Right atrium auricular region (tissue), 2 donors: ENCODE results near the gene TMEM151A. TPM values are rescaled to one million over a fixed set of nuclear protein-coding genes. Genes with fewer than 3 reads are reported as not detected.

Experiments
- DNase-seq: peaks from one replicate; pipeline ENCODE4 v3.0.0-alpha.2; 2019; ENCODE audit warnings: low spot score
- H3K27ac ChIP-seq, 2 donors: fragments of 200-600 bp; sonication (generic); 1 replicate in 1 of 2; 2 replicates in 1 of 2; pipeline ENCODE4 v1.5.1; 2016 to 2019
- H3K27me3 ChIP-seq, 2 donors: fragments of 200-600 bp; sonication (generic); one replicate each; pipeline versions ENCODE4 v1.5.1 to v1.6.0; 2017 to 2019
- H3K36me3 ChIP-seq: fragments of 200-600 bp; sonication (generic); one replicate; pipeline ENCODE4 v1.5.1; 2016
- H3K4me1 ChIP-seq, 2 donors: fragments of 200-600 bp; sonication (generic); one replicate each; pipeline versions ENCODE4 v1.5.1 to v1.6.0; 2017 to 2019
- H3K4me3 ChIP-seq, 2 donors: fragments of 200-600 bp; sonication (generic); 1 replicate in 1 of 2; 2 replicates in 1 of 2; pipeline ENCODE4 v1.5.1; 2017 to 2019; ENCODE audit warnings: mild to moderate bottlenecking in 1 of 2, moderate library complexity in 1 of 2
- H3K9me3 ChIP-seq, 2 donors: fragments of 200-600 bp; sonication (generic); one replicate each; pipeline ENCODE4 v1.5.1; 2019
- total RNA-seq, 2 donors: library from RNA; depleted of rRNA; stranded (reverse); fragments of >200 nt; gene quantifications; one replicate each; pipeline ENCODE4 v1.1.0, GENCODE V29; 2016
- TF ChIP-seq, protein P1 (sequence below), 2 donors: fragments of 200-600 bp; sonication (generic); IDR thresholded peaks; one replicate each; pipeline ENCODE4 v1.5.1; 2019; ENCODE audit warnings: antibody characterized with exemption in 2 of 2

Gene TMEM151A
- total RNA-seq, 2 donors from 2014 or later = 1.4 to 5.5 TPM

DNA sequence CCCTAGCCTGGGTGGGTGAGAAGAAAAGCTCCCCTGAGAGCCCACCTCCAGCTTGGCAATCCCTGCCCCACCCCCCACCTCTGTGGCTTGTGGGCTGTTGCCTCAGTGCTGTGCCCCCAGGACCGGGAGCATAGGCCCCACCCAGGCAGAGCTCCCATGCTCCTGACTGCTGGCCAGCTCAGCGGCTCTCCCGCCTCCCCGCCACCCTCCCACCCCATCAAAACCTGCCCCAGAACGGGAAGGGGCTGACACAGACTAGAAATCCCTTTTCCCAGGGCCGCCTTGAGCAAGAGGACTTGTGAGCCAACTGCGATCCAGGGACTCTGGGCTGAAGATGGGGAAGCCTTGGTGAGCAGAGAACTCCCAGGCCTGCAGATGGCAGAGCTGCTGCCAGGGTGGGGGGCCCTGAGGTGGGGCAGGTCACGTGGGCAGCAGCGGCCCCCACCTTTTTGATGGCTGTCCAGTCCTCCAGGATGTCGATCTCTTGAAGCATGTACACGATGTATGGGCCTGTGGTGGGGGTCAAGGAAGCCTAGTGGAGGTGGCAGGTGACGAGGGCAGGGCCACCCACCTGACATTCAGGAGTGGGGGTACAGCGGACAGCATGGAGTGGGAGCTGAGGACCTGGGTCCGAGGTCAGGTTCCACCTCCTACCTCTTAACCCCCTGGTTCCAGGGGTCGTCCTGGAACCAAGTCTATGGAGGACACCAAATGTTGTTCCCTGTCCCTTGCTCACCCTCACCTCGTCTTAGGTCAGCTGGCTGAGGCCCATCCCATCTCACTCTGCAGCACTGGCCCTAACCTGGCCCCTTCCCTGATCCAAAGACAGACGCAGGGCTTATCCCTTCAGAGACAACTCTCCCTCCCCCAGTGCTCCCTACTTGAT, 46.8 kb downstream of the TMEM151A start:
- no peaks in the 10 kb centered on the region for H3K9me3 ChIP-seq
- TF ChIP-seq, protein P1, sequence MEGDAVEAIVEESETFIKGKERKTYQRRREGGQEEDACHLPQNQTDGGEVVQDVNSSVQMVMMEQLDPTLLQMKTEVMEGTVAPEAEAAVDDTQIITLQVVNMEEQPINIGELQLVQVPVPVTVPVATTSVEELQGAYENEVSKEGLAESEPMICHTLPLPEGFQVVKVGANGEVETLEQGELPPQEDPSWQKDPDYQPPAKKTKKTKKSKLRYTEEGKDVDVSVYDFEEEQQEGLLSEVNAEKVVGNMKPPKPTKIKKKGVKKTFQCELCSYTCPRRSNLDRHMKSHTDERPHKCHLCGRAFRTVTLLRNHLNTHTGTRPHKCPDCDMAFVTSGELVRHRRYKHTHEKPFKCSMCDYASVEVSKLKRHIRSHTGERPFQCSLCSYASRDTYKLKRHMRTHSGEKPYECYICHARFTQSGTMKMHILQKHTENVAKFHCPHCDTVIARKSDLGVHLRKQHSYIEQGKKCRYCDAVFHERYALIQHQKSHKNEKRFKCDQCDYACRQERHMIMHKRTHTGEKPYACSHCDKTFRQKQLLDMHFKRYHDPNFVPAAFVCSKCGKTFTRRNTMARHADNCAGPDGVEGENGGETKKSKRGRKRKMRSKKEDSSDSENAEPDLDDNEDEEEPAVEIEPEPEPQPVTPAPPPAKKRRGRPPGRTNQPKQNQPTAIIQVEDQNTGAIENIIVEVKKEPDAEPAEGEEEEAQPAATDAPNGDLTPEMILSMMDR (IDR thresholded peaks at IDR 0.05) = no peak
- H3K27me3 ChIP-seq = no peaks in the 10 kb centered on the region
- H3K4me1 ChIP-seq = peaks cover 0 to 27% of the 10 kb centered on the region in 2 donors
- H3K27ac ChIP-seq = no peak overlapping the region
- DNase-seq = no peak
- H3K4me3 ChIP-seq = no peak overlapping the region
- peaks cover 35% of the 10 kb centered on the region for H3K36me3 ChIP-seq

DNA sequence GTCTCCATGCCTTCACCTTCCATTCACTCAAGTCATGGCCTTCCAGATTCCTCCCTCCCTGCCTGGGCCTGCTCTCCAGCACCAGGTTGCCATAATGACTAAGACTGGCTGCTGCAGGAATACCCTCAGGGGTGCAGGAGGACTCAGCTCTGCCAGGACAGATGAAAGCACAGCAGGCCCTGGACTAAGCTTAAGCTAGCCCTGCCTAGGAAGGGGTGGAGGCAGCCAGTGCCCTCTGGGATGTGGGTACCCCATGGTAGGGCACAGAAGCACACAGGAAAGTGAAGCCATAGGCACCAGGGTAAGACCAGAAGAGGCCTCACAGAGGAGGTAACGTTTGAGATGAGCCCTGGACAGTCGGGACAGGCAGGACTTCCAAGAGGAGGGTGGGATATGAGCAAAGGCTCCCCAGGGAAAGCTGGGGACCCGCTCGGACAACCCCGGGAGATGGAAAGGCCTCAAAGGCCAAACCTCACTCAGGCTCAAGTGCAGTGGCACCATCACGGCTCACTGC, 47.5 kb downstream of the TMEM151A start:
- Histone ChIP-seq H3K36me3 (peaks cover 35% of the 10 kb centered on the region), H3K27ac (no peak overlapping the region), H3K4me1 (peaks cover 0 to 34% of the 10 kb centered on the region in 2 donors), H3K4me3 (no peak overlapping the region), H3K9me3 (no peaks in the 10 kb centered on the region), H3K27me3 (no peaks in the 10 kb centered on the region)
- TF ChIP-seq, protein P1 (IDR thresholded peaks at IDR 0.05) = no peak
- DNase-seq = no peak

DNA sequence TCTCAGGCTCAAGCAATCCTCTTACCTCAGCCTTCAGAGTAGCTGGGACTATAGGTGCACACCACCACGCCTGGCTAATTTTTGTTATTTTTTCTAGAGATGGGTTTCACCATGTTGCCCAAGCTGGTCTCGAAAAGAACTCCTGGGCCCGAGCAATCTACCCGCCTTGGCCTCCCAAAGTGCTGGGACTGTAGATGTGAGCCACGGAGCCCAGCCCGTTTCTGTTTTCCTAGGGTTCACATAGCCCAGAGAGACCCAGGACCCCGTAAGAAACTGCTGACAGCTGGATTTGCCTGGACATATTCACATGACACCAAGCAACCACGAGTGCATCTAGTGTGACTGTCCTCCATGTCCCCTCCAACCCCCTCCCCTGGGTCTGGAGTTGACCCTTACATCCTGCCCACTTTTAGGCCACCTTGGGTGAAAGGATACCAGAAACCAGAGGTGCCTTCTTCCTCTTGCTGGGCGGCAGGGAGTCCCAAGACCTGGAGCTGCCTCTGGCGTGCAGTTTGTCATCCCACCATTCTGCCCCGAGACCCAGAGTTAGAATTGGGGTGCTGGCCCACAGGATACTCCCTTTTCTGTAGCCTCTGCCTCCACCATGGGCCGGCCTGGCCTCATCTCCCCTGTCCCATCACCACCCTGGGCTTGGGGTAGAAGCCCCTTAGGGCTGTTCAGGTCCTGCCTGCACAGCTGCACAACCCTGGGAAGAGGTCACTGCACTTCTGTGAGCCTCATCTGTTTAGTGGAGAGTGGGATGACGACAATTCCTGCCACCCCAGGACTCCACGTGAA, 48.2 kb downstream of the TMEM151A start:
- Histone ChIP-seq H3K36me3 (peaks cover 35% of the 10 kb centered on the region), H3K27me3 (no peaks in the 10 kb centered on the region)

DNA sequence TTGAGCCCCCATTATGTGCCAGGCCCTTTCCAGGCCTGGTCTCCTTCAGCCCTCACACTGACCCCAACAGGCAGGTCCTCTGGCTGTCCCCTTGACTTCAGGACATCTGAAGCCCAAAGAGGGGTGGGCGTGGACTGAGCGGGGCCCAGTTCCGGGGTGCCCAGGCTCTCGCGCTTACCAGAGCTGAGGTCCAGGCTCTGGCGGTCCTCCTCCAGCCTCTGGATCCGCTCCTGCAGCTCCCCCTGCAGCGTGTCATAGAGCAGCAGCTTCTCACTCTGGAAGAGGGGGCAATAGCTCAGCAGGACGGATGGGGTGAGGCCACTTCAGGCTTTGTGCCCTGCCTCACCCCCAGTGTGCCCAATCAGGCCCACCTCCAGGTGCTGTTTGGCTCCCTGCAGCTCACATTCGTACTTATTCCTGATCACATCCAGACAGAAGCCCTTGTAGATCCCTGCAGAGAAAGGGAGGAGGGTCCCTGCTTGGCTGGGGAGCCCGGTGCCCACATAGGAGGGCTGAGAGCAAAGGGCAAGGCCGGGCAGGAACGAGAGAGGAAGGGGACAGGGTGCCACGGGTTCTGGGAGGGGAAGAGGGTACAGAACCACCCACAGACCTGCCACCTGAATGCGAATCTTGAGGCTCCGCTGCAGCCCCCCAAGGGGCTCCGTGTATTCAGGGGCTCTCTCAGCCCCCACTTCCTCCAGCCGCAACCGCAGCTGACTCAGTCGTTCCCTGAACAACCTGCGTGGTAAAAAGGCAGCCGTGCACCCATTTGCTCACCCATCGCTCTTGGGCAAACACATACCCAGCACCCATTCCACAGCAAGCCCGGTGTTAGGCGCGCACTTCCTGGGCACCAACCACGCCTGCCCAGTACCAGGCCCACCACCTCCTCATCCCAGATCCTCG, 49.2 kb downstream of the TMEM151A start:
- Histone ChIP-seq H3K27ac (no peak overlapping the region), H3K4me3 (no peak overlapping the region), H3K27me3 (no peaks in the 10 kb centered on the region), H3K4me1 (peaks cover 0 to 34% of the 10 kb centered on the region in 2 donors), H3K36me3 (peaks cover 35% of the 10 kb centered on the region), H3K9me3 (no peaks in the 10 kb centered on the region)
- DNase-seq = no peak
- TF ChIP-seq, protein P1 (IDR thresholded peaks at IDR 0.05) = no peak

More for the DNA sequence above, 48.2 kb downstream of the TMEM151A start:
- H3K4me1 ChIP-seq = peaks cover 0 to 35% of the 10 kb centered on the region in 2 donors
- no peak overlapping the region for H3K4me3 ChIP-seq
- TF ChIP-seq, protein P1 (IDR thresholded peaks at IDR 0.05) = no peak
- DNase-seq = no peak
- no peaks in the 10 kb centered on the region for H3K9me3 ChIP-seq
- H3K27ac ChIP-seq = no peak overlapping the region

DNA sequence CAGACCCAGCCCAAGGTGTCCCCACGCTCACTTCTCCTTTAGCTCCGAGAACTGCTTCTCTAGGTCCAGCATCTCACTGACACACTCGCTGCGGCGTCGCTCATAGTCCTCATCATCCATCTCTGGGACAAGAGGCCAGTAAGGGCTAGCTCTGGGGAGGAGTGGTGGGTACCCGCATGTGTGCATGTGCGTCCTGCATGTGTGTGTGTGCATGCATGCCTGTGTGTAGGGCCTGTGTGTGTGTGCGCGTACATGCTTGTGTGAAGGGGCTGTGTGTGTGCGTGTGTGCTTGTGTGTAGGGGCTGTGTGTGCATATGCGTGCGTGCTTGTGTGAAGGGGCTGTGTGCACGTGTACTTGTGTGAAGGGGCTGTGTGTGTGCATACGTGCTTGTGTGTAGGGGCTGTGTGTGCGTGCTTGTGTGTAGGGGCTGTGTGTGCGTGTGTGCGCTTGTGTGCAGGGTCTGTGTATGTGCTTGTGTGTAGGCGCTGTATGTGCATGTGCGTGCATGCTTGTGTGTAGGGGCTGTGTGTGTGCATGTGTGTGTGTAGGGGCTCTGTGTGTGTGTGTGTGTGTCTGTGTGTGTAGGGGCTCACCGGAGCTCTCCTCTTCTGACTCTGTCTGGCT, 49.9 kb downstream of the TMEM151A start:
- no peak for DNase-seq
- Histone ChIP-seq H3K4me3 (no peak overlapping the region), H3K27ac (no peak overlapping the region), H3K36me3 (peaks cover 35% of the 10 kb centered on the region), H3K9me3 (no peaks in the 10 kb centered on the region), H3K27me3 (no peaks in the 10 kb centered on the region), H3K4me1 (peaks cover 0 to 34% of the 10 kb centered on the region in 2 donors)
- TF ChIP-seq, protein P1 (IDR thresholded peaks at IDR 0.05) = no peak
